ENCODE measurements around the gene PURA. TPM values are rescaled to one million over a fixed set of nuclear protein-coding genes. Genes with fewer than 3 reads are reported as not detected.
"Not testable (repeated sequence)": the region's sequence is repeated elsewhere in the genome, so short reads cannot be mapped to it uniquely, and the experiment has no call there.

Gene PURA
- total RNA-seq, 2 experiments from 2014 or later, result 9.5 to 10.7 TPM

DNA sequence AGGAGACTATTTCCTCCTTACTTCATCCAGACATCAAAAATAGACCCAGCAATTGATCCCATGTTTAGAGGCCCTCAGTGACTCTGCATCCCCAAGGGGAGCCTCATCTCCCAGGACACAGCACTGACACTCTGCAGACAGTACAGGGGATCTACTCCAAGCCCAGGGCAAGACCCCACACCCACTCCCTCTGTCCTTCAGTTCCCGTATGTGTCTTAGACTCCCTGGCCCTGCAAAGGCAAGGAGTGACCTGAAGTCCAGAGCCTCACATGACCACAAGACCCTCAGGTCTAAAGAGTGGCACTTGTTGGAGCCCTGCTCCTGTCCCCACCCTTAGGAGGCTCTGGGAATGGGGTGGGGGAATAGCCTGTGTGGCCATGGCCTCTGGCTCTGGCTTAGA lies 33.6 kb downstream of the PURA start:
- POLR2A ChIA-PET, result no interaction called here
- intact Hi-C loops (cut with DNase I, micrococcal nuclease), result no loop called here
- Mint-ChIP-seq H3K9me3 (ENCODE audit: low read depth) (no peaks in the 10 kb centered on the region), H3K36me3 (ENCODE audit: low read depth) (no peaks in the 10 kb centered on the region), H3K4me3 (no peak overlapping the region), H3K27me3 (peaks cover 12% of the 10 kb centered on the region), H3K4me1 (peaks cover 14% of the 10 kb centered on the region), H3K27ac (no peak overlapping the region)
- DNase-seq (no peak), ATAC-seq (no peak)
- CTCF ChIA-PET, result interaction anchor here (0.6 to 3.9 kb wide), 3 partner anchors 9 to 147 kb away, joined by 3 to 19 read pairs (median 3); no protein-coding TSS in a partner anchor

- no peak for DNase-seq
- Mint-ChIP-seq H3K4me1 (peaks cover 14% of the 10 kb centered on the region), H3K4me3 (no peak overlapping the region), H3K27me3 (peaks cover 12% of the 10 kb centered on the region), H3K9me3 (ENCODE audit: low read depth) (no peaks in the 10 kb centered on the region), H3K27ac (no peak overlapping the region), H3K36me3 (ENCODE audit: low read depth) (no peaks in the 10 kb centered on the region)
- no peak for ATAC-seq
- ChIA-PET POLR2A (no interaction called here), CTCF (interaction anchor here (0.6 to 1.5 kb wide), 2 partner anchors 19 to 75 kb away, joined by 3 read pairs; no protein-coding TSS in a partner anchor)
- intact Hi-C loops (cut with DNase I, micrococcal nuclease), result no loop called here
These were observed 34.6 kb downstream of the PURA start for GRCh38 chr5:140148508-140148907.

DNA sequence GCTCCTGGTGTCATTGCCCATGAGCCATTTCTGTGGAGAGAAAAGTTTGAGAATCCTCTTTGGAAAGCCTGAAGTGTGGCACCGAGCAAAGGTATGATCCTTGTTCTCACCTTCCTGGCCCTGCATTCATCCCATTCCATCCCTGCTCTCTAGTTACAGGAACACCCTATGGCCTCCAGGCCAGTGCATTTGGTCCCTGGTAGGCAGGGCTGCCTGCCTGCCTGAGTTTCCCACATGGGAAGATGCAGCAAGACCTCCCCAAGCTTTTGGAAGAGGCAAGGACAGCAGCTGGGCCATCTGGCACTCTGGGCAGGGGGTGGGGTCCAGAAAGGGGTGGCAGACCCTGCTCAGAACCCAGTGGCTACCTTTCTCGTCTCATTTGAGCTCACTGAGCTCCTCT lies 36.3 kb downstream of the PURA start:
- no peak for ATAC-seq
- Mint-ChIP-seq H3K4me3 (no peak overlapping the region), H3K4me1 (peaks cover 8% of the 10 kb centered on the region), H3K36me3 (ENCODE audit: low read depth) (no peaks in the 10 kb centered on the region), H3K9me3 (ENCODE audit: low read depth) (no peaks in the 10 kb centered on the region), H3K27me3 (peaks cover 8% of the 10 kb centered on the region), H3K27ac (no peak overlapping the region)
- DNase-seq, result no peak
- intact Hi-C loops (cut with DNase I, micrococcal nuclease), result no loop called here
- CTCF ChIA-PET, result interaction anchor here (0.6 to 1.1 kb wide), 6 partner anchors 19 to 82 kb away, joined by 3 to 4 read pairs (median 3); no protein-coding TSS in a partner anchor
- POLR2A ChIA-PET, result no interaction called here

- Mint-ChIP-seq H3K9me3 (ENCODE audit: low read depth) (no peaks in the 10 kb centered on the region), H3K27ac (no peak overlapping the region), H3K4me1 (peaks cover 3% of the 10 kb centered on the region), H3K36me3 (ENCODE audit: low read depth) (no peaks in the 10 kb centered on the region), H3K4me3 (no peak overlapping the region), H3K27me3 (peaks cover 3% of the 10 kb centered on the region)
- no peak for DNase-seq
- no peak for ATAC-seq
- POLR2A ChIA-PET, result no interaction called here
- intact Hi-C loops (cut with DNase I, micrococcal nuclease), result no loop called here
- CTCF ChIA-PET, result interaction anchor here (0.7 to 1.2 kb wide), 8 partner anchors 14 to 79 kb away, joined by 3 to 5 read pairs (median 3); no protein-coding TSS in a partner anchor
These were observed 37.5 kb downstream of the PURA start for GRCh38 chr5:140151144-140152021.

GRCh38 chr5:140152022-140152999 lies 38.4 kb downstream of the PURA start:
- no peak for ATAC-seq
- POLR2A ChIA-PET, result no interaction called here
- Mint-ChIP-seq H3K9me3 (ENCODE audit: low read depth) (no peaks in the 10 kb centered on the region), H3K36me3 (ENCODE audit: low read depth) (no peaks in the 10 kb centered on the region), H3K27ac (no peak overlapping the region), H3K4me1 (peaks cover 5% of the 10 kb centered on the region), H3K4me3 (no peak overlapping the region), H3K27me3 (no peaks in the 10 kb centered on the region)
- no peak for DNase-seq
- CTCF ChIA-PET, result interaction anchor here (0.7 to 1.2 kb wide), 5 partner anchors 13 to 212 kb away, joined by 3 to 5 read pairs (median 3); no protein-coding TSS in a partner anchor
- intact Hi-C loops (cut with DNase I, micrococcal nuclease), result no loop called here

GRCh38 chr5:140153255-140153654 lies 39.3 kb downstream of the PURA start:
- no peaks in the 10 kb centered on the region for H3K36me3 Mint-ChIP-seq (ENCODE audit: low read depth)
- POLR2A ChIA-PET, result no interaction called here
- H3K4me1 Mint-ChIP-seq, result peaks cover 5% of the 10 kb centered on the region
- ATAC-seq (no peak), DNase-seq (no peak)
- H3K9me3 Mint-ChIP-seq (ENCODE audit: low read depth), result no peaks in the 10 kb centered on the region
- no peak overlapping the region for H3K4me3 Mint-ChIP-seq
- H3K27ac Mint-ChIP-seq, result no peak overlapping the region
- intact Hi-C loops (cut with DNase I, micrococcal nuclease), result no loop called here
- CTCF ChIA-PET, result interaction anchor here (0.9 to 8.0 kb wide), 4 partner anchors 8 to 79 kb away, joined by 3 to 93 read pairs (median 7); no protein-coding TSS in a partner anchor
- H3K27me3 Mint-ChIP-seq, result no peaks in the 10 kb centered on the region

DNA sequence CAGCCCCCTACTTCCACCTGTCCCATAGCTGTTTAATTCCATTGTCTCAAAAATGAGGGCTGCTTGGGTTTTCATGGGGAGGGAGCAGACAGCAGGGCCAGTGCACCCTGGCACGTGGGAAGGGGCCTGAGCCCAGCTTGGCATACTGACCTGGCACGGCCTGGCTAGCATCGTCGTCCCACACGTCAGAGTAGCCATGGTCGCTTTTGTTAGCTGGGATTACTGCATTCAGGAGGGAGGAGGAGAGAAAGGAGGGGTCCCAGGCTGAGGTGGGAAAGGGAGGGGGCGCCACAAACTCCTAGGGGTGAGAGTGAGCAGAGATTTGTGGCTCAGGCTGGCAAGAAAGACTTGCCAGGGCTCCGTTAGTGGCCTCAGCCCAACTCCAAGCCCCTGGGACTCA lies 40.0 kb downstream of the PURA start:
- Mint-ChIP-seq H3K4me3 (no peak overlapping the region), H3K36me3 (ENCODE audit: low read depth) (no peaks in the 10 kb centered on the region), H3K27me3 (no peaks in the 10 kb centered on the region), H3K4me1 (peaks cover 5% of the 10 kb centered on the region), H3K9me3 (ENCODE audit: low read depth) (no peaks in the 10 kb centered on the region), H3K27ac (no peak overlapping the region)
- POLR2A ChIA-PET, result no interaction called here
- ATAC-seq, result no peak
- intact Hi-C loops (cut with DNase I, micrococcal nuclease), result no loop called here
- no peak for DNase-seq
- CTCF ChIA-PET, result interaction anchor here (0.5 to 8.0 kb wide), 11 partner anchors 7 to 185 kb away, joined by 3 to 93 read pairs (median 3); no protein-coding TSS in a partner anchor

GRCh38 chr5:140154710-140155381 lies 40.9 kb downstream of the PURA start:
- H3K9me3 Mint-ChIP-seq (ENCODE audit: low read depth); ATAC-seq; intact Hi-C loops (cut with DNase I, micrococcal nuclease); H3K27me3 Mint-ChIP-seq; H3K4me1 Mint-ChIP-seq; H3K27ac Mint-ChIP-seq; DNase-seq; H3K36me3 Mint-ChIP-seq (ENCODE audit: low read depth); H3K4me3 Mint-ChIP-seq: not testable (repeated sequence)
- CTCF ChIA-PET, result interaction anchor here (0.7 to 8.0 kb wide), 11 partner anchors 8 to 368 kb away, joined by 3 to 93 read pairs (median 5); no protein-coding TSS in a partner anchor
- POLR2A ChIA-PET, result interaction anchor here (0.6 kb wide), 1 partner anchor 11 kb away, joined by 3 read pairs; no protein-coding TSS in a partner anchor

DNA sequence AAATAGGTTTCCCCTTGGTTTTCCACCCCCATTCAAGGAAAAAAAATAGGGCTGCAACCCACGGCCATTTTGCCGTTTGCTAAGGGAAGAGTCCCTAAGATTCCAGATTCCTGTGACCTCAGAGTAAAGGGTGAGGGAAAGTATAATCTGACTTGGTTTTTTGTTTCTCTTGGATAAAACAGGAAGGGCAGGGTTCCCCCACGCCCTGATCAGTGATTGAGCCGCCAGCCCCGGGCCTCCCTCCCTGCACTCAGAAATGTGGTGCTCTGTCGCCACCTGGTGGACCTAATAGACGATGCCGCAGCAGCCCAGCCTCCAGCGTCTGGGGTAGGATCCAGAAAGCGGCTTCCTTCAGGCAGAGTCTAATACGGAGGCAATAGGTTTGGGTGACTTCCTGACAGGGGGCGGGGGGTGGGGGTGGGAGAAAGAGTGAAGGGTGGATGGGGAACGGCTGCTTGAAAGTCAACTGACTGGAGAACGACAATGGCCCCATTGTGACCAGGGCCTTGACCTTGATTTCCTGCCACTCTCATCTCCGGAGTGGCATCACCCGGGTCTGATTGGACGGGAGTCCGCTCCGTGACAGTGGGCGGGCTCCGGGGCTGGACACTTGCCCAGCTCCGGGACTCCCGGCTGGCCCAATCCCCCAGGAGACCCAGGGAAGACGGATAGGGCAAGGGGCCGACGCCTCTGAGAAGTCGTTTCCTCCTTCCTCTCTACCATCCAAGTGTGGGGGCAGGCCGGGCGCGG lies 43.3 kb downstream of the PURA start:
- ChIA-PET POLR2A (no interaction called here), CTCF (interaction anchor here (0.6 to 8.0 kb wide), 5 partner anchors 11 to 597 kb away, joined by 3 to 93 read pairs (median 16); no protein-coding TSS in a partner anchor)
- ATAC-seq (peak; percentile 99), DNase-seq (peak; percentile 94)
- Mint-ChIP-seq H3K9me3 (ENCODE audit: low read depth) (no peaks in the 10 kb centered on the region), H3K36me3 (ENCODE audit: low read depth) (no peaks in the 10 kb centered on the region), H3K4me3 (peak overlapping the region; percentile 22), H3K4me1 (peaks cover 5% of the 10 kb centered on the region), H3K27ac (peak overlapping the region; percentile 49), H3K27me3 (no peaks in the 10 kb centered on the region)
- intact Hi-C loops (cut with DNase I, micrococcal nuclease), result loop anchor here (1.0 kb wide), 5 partner anchors 12 to 370 kb away; partner anchors contain the start of gene CYSTM1 (in 1 of the 2)
